Liver (tissue), 3 donors: ENCODE measurements around the gene BMAL1.

Source experiments
- CTCF ChIP-seq: fragments of 150-350 bp; IDR thresholded peaks from 2 replicates; pipeline ENCODE4 v1.5.1; 2017; ENCODE audit warnings: improper control_type of control experiment, low read depth, low read length; ENCODE audit not compliant: missing input control
- FOXA1 ChIP-seq: IDR thresholded peaks from 2 replicates; pipeline ENCODE4 v1.6.1; 2016; ENCODE audit warnings: antibody characterized with exemption
- GABPA ChIP-seq, 2 donors: IDR thresholded peaks in 1 of 2; conservative IDR thresholded peaks in 1 of 2; 2 replicates each; pipeline ENCODE4 v1.6.1; 2016; ENCODE audit warnings: antibody characterized with exemption in 2 of 2, mild to moderate bottlenecking in 1 of 2, moderate library complexity in 1 of 2
- RAD21 ChIP-seq, 2 donors: IDR thresholded peaks; 2 replicates each; pipeline ENCODE4 v1.6.1; 2016; ENCODE audit warnings: antibody characterized with exemption in 2 of 2, mild to moderate bottlenecking in 2 of 2
- SP1 ChIP-seq: IDR thresholded peaks from 2 replicates; pipeline ENCODE4 v1.6.1; 2018; ENCODE audit warnings: antibody characterized with exemption, mild to moderate bottlenecking
- TAF1 ChIP-seq: conservative IDR thresholded peaks from 2 replicates; pipeline ENCODE4 v1.6.1; 2016; ENCODE audit warnings: antibody characterized with exemption, mild to moderate bottlenecking
- YY1 ChIP-seq: IDR thresholded peaks from 2 replicates; pipeline ENCODE4 v1.6.1; 2016; ENCODE audit warnings: antibody characterized with exemption, mild to moderate bottlenecking
- TF ChIP-seq, protein P1 (sequence below): IDR thresholded peaks from 2 replicates; pipeline ENCODE4 v1.6.1; 2016; ENCODE audit warnings: antibody characterized with exemption
- TF ChIP-seq, protein P2 (sequence below): IDR thresholded peaks from 2 replicates; pipeline ENCODE4 v1.6.1; 2016; ENCODE audit warnings: antibody characterized with exemption
- TF ChIP-seq, protein P3 (sequence below): IDR thresholded peaks from 2 replicates; pipeline ENCODE4 v1.6.1; 2016; ENCODE audit warnings: antibody characterized with exemption
- donor health status: healthy.
- donor health status: healthy.

- TF ChIP-seq CTCF (no peak), SP1 (no peak), FOXA1 (no peak), GABPA (IDR thresholded peaks at IDR 0.05 in 1 of 2, conservative IDR thresholded peaks at IDR 0.05 in 1 of 2) (no peak), YY1 (no peak), TAF1 (no peak), RAD21 (IDR thresholded peaks at IDR 0.05) (no peak)
- TF ChIP-seq, protein P1, sequence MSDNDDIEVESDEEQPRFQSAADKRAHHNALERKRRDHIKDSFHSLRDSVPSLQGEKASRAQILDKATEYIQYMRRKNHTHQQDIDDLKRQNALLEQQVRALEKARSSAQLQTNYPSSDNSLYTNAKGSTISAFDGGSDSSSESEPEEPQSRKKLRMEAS, result no peak
- TF ChIP-seq, protein P2, sequence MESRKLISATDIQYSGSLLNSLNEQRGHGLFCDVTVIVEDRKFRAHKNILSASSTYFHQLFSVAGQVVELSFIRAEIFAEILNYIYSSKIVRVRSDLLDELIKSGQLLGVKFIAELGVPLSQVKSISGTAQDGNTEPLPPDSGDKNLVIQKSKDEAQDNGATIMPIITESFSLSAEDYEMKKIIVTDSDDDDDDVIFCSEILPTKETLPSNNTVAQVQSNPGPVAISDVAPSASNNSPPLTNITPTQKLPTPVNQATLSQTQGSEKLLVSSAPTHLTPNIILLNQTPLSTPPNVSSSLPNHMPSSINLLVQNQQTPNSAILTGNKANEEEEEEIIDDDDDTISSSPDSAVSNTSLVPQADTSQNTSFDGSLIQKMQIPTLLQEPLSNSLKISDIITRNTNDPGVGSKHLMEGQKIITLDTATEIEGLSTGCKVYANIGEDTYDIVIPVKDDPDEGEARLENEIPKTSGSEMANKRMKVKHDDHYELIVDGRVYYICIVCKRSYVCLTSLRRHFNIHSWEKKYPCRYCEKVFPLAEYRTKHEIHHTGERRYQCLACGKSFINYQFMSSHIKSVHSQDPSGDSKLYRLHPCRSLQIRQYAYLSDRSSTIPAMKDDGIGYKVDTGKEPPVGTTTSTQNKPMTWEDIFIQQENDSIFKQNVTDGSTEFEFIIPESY, result no peak
- TF ChIP-seq, protein P3, sequence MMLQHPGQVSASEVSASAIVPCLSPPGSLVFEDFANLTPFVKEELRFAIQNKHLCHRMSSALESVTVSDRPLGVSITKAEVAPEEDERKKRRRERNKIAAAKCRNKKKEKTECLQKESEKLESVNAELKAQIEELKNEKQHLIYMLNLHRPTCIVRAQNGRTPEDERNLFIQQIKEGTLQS, result no peak
These were observed 24.9 kb downstream of the BMAL1 start for GRCh38 chr11:13302420-13302958.
